HepG2 (cell line): ENCODE results near the gene HDLBP. TPM values are rescaled to one million over a fixed set of nuclear protein-coding genes. Genes with fewer than 3 reads are reported as not detected.
A peak's percentile ranks its signal among the peaks of the same experiment; 100 is the strongest.

Experiments used
- BCLAF1 ChIP-seq: fragments of 450-650 bp; IDR thresholded peaks from 2 replicates; pipeline ENCODE4 v1.6.1; 2017; ENCODE audit warnings: mild to moderate bottlenecking
- CCDC6 ChIP-seq: sonication (generic); formaldehyde crosslinking; IDR thresholded peaks from 2 replicates; pipeline ENCODE4 v1.8.1; 2022; ENCODE audit warnings: mild to moderate bottlenecking, missing genetic modification reagents, moderate library complexity
- CTCF ChIP-seq: sonication (generic); formaldehyde crosslinking; IDR thresholded peaks from 2 replicates; pipeline ENCODE4 v1.5.0; 2020; ENCODE audit warnings: mild to moderate bottlenecking, missing genetic modification reagents, moderate library complexity
- HDAC2 ChIP-seq: sonication (generic); formaldehyde crosslinking; IDR thresholded peaks from 2 replicates; pipeline ENCODE4 v1.4.0; 2020; ENCODE audit warnings: missing genetic modification reagents
- HHEX ChIP-seq: IDR thresholded peaks from 2 replicates; pipeline ENCODE4 v1.6.1; 2016; ENCODE audit warnings: control low read depth
- HNF4A ChIP-seq: sonication (generic); formaldehyde crosslinking; IDR thresholded peaks from 2 replicates; pipeline ENCODE4 v1.4.0; 2020; ENCODE audit warnings: missing genetic modification reagents
- HNRNPL ChIP-seq: fragments of 200-400 bp; formaldehyde crosslinking; IDR thresholded peaks from 2 replicates; pipeline ENCODE4 v1.6.1; 2017; ENCODE audit warnings: mild to moderate bottlenecking, low read depth, low read length
- KAT2B ChIP-seq: fragments of 150-350 bp; IDR thresholded peaks from 2 replicates; pipeline ENCODE4 v1.6.1; 2014; ENCODE audit warnings: low read depth, low read length, borderline replicate concordance
- NFYB ChIP-seq: sonication (generic); formaldehyde crosslinking; IDR thresholded peaks from 2 replicates; pipeline ENCODE4 v1.4.0; 2020; ENCODE audit warnings: missing genetic modification reagents
- RAD21 ChIP-seq: fragments of 450-650 bp; formaldehyde crosslinking; IDR thresholded peaks from 2 replicates; pipeline ENCODE4 v1.5.0; 2020; ENCODE audit warnings: mild to moderate bottlenecking
- RBFOX2 ChIP-seq: fragments of 200-400 bp; formaldehyde crosslinking; IDR thresholded peaks from 2 replicates; pipeline ENCODE4 v1.6.1; 2017; ENCODE audit warnings: low read depth, mild to moderate bottlenecking, low read length
- SMAD3 ChIP-seq: sonication (generic); formaldehyde crosslinking; IDR thresholded peaks from 2 replicates; pipeline ENCODE4 v1.4.0; 2020; ENCODE audit warnings: missing genetic modification reagents
- SUZ12 ChIP-seq: fragments of 150-350 bp; IDR thresholded peaks from 2 replicates; pipeline ENCODE4 v1.6.1; 2014; ENCODE audit warnings: low read depth, low read length
- TBX2 ChIP-seq: sonication (generic); formaldehyde crosslinking; IDR thresholded peaks from 2 replicates; pipeline ENCODE4 v1.5.0; 2020; ENCODE audit warnings: missing genetic modification reagents, mild to moderate bottlenecking, borderline replicate concordance
- ZEB1 ChIP-seq: IDR thresholded peaks from 2 replicates; pipeline ENCODE4 v1.6.1; 2012; ENCODE audit warnings: mild to moderate bottlenecking, low read depth, inconsistent platforms; ENCODE audit not compliant: insufficient replicate concordance
- ZFAT ChIP-seq: sonication (generic); formaldehyde crosslinking; conservative IDR thresholded peaks from 2 replicates; pipeline ENCODE4 v1.8.1; 2023; ENCODE audit warnings: missing genetic modification reagents, inconsistent platforms
- ZMAT5 ChIP-seq: sonication (generic); formaldehyde crosslinking; IDR thresholded peaks from 2 replicates; pipeline ENCODE4 v1.5.0; 2020; ENCODE audit warnings: mild to moderate bottlenecking, low read depth, missing genetic modification reagents, borderline replicate concordance
- ZMYM4 ChIP-seq: sonication (generic); formaldehyde crosslinking; IDR thresholded peaks from 2 replicates; pipeline ENCODE4 v1.8.1; 2023; ENCODE audit warnings: mild to moderate bottlenecking, missing genetic modification reagents
- ZNF350 ChIP-seq: sonication (generic); formaldehyde crosslinking; IDR thresholded peaks from 2 replicates; pipeline ENCODE4 v1.4.0; 2020; ENCODE audit warnings: mild to moderate bottlenecking, low read depth, missing genetic modification reagents, borderline replicate concordance
- ZNF430 ChIP-seq: sonication (generic); formaldehyde crosslinking; IDR thresholded peaks from 2 replicates; pipeline ENCODE4 v1.9.0; 2021; ENCODE audit warnings: mild to moderate bottlenecking, missing genetic modification reagents
- ZNF460 ChIP-seq: sonication (generic); formaldehyde crosslinking; IDR thresholded peaks from 2 replicates; pipeline ENCODE4 v1.5.1; 2020; ENCODE audit warnings: missing genetic modification reagents, mild to moderate bottlenecking, borderline replicate concordance
- ZNF501 ChIP-seq: sonication (generic); formaldehyde crosslinking; IDR thresholded peaks from 2 replicates; pipeline ENCODE4 v1.5.1; 2020; ENCODE audit warnings: mild to moderate bottlenecking, moderate library complexity, missing genetic modification reagents
- ZNF580 ChIP-seq: IDR thresholded peaks from 2 replicates; pipeline ENCODE4 v1.6.1; 2016; ENCODE audit warnings: low read depth, borderline replicate concordance
- ZNF660 ChIP-seq: sonication (generic); formaldehyde crosslinking; IDR thresholded peaks from 2 replicates; pipeline ENCODE4 v1.5.1; 2020; ENCODE audit warnings: mild to moderate bottlenecking, low read depth, missing genetic modification reagents, borderline replicate concordance
- ZNF879 ChIP-seq: sonication (generic); formaldehyde crosslinking; IDR thresholded peaks from 2 replicates; pipeline ENCODE4 v1.8.1; 2023; ENCODE audit warnings: missing genetic modification reagents
- polyA plus RNA-seq, 8 experiments: library from polyadenylated mRNA; depleted of rRNA in 3 of 8; stranded (reverse) in 7 of 8; unstranded in 1 of 8; fragments of >200 nt; fragmentation: Illumina TruSeq in 4 of 8; extraction: Trizol in 4 of 8; gene quantifications; 2 replicates each; pipeline versions ENCODE4 v1.2.1 to v1.2.3, GENCODE V29; 2011 to 2016; ENCODE audit warnings: low read depth in 4 of 8, missing spikeins in 1 of 8, mixed read lengths in 1 of 8; ENCODE audit not compliant: insufficient read depth in 1 of 8
- total RNA-seq, 5 experiments: library from RNA; depleted of rRNA; stranded (reverse); fragments of >200 nt; fragmentation: Illumina TruSeq; extraction: Trizol; gene quantifications; 2 replicates each; pipeline ENCODE4 v1.2.3, GENCODE V29; 2016; ENCODE audit warnings: low read depth in 1 of 5

The HDLBP gene
- total and polyA plus RNA-seq, 2 of the 13 experiments (the other 11 are each of a cell fraction or from before 2014, with no cell fraction given) = 464 to 707 TPM

GRCh38 chr2:241315879-241316631 is 583 bp upstream of the HDLBP start, which contains the start of gene SEPTIN2 (continued):
- TF ChIP-seq BCLAF1 = no peak
- no peak for TF ChIP-seq SUZ12
- TF ChIP-seq CTCF (CRISPR knock-in tag) = no peak; the same call in 1 of the 2 replicates
- TF ChIP-seq CCDC6 (CRISPR knock-in tag) = no peak; the same call in 1 of the 2 replicates
- no peak for TF ChIP-seq HHEX (CRISPR knock-in tag)
- peak; percentile 58 for TF ChIP-seq RBFOX2
- no peak for TF ChIP-seq HNRNPL
- TF ChIP-seq ZFAT (CRISPR knock-in tag) = no peak; the same call in 1 of the 2 replicates
- no peak for TF ChIP-seq ZMYM4 (CRISPR knock-in tag)
- peak; percentile 71 for TF ChIP-seq RAD21 (CRISPR knock-in tag)
- TF ChIP-seq KAT2B = no peak
- TF ChIP-seq ZMAT5 (CRISPR knock-in tag) = no peak
- peak; percentile 38; the same call in 1 of the 2 replicates for TF ChIP-seq NFYB (CRISPR knock-in tag)
- 0 out of 2 replicates have a peak, but pooled peaks have one; percentile 13 for TF ChIP-seq ZNF460 (CRISPR knock-in tag)
- TF ChIP-seq ZNF660 (CRISPR knock-in tag) = no peak
- TF ChIP-seq ZNF501 (CRISPR knock-in tag) = no peak
- no peak; the same call in 1 of the 2 replicates for TF ChIP-seq HDAC2 (CRISPR knock-in tag)
- no peak for TF ChIP-seq ZNF430
- TF ChIP-seq ZEB1 = no peak
- TF ChIP-seq TBX2 (CRISPR knock-in tag) = no peak; the same call in 1 of the 2 replicates
- 0 out of 2 replicates have a peak, but pooled peaks have one; percentile 7 for TF ChIP-seq ZNF580
- TF ChIP-seq SMAD3 = no peak; the same call in 1 of the 2 replicates
- TF ChIP-seq ZNF879 (CRISPR knock-in tag) = no peak; the same call in 1 of the 2 replicates
- TF ChIP-seq HNF4A (CRISPR knock-in tag) = peak; percentile 29; the same call in 1 of the 2 replicates
- peak; percentile 58; the same call in 1 of the 2 replicates for TF ChIP-seq ZNF350 (CRISPR knock-in tag)
